GM12872 (cell line): ENCODE results near the gene SOCS4.

Source experiments
- CTCF ChIP-seq: IDR thresholded peaks from 3 replicates; pipeline ENCODE4 v1.5.1; 2011; ENCODE audit warnings: low read depth, mild to moderate bottlenecking, low read length, moderate library complexity; ENCODE audit not compliant: insufficient read depth

Gene SOCS4

GRCh38 chr14:55053500-55053899, 26.5 kb downstream of the SOCS4 start:
- TF ChIP-seq CTCF: no peak

- no peak for TF ChIP-seq CTCF
These were observed 27.1 kb downstream of the SOCS4 start for GRCh38 chr14:55054098-55054497.

GRCh38 chr14:55057919-55058318, 30.9 kb downstream of the SOCS4 start:
- no peak for TF ChIP-seq CTCF

GRCh38 chr14:55059333-55059732, 32.3 kb downstream of the SOCS4 start:
- no peak for TF ChIP-seq CTCF

- no peak for TF ChIP-seq CTCF
These were observed 35.7 kb downstream of the SOCS4 start for GRCh38 chr14:55062517-55063351.

GRCh38 chr14:55065411-55065810, 38.4 kb downstream of the SOCS4 start:
- TF ChIP-seq CTCF: no peak

GRCh38 chr14:55066223-55066622, 39.2 kb downstream of the SOCS4 start:
- no peak for TF ChIP-seq CTCF

- no peak for TF ChIP-seq CTCF
These were observed 44.0 kb downstream of the SOCS4 start for GRCh38 chr14:55070981-55071411.
